Thyroid gland (tissue), 4 donors: Measurements from ENCODE around the gene CACNB1. TPM values are rescaled to one million over a fixed set of nuclear protein-coding genes. Genes with fewer than 3 reads are reported as not detected.

Experiments used
- DNase-seq, 2 donors: peaks; one replicate each; pipeline ENCODE4 v3.0.0-alpha.2; 2019
- H3K27ac ChIP-seq, 3 donors: fragments of 200-600 bp; sonication (generic); 1 replicate in 2 of 3; 2 replicates in 1 of 3; pipeline ENCODE4 v1.5.1; 2016 to 2019; ENCODE audit warnings: mild to moderate bottlenecking in 1 of 3, moderate library complexity in 1 of 3
- H3K27me3 ChIP-seq: fragments of 200-600 bp; sonication (generic); one replicate; pipeline ENCODE4 v1.5.1; 2019
- H3K36me3 ChIP-seq, 2 donors: fragments of 200-600 bp; sonication (generic); one replicate each; pipeline ENCODE4 v1.5.1; 2016 to 2019
- H3K4me1 ChIP-seq, 2 donors: fragments of 200-600 bp; sonication (generic); one replicate each; pipeline ENCODE4 v1.5.1; 2017 to 2019
- H3K4me3 ChIP-seq, 3 donors: fragments of 200-600 bp; sonication (generic); replicated peaks in 1 of 3; 1 replicate in 2 of 3; 2 replicates in 1 of 3; pipeline ENCODE4 v1.5.1; 2016; ENCODE audit warnings: mild to moderate bottlenecking in 1 of 3
- H3K9me3 ChIP-seq: fragments of 200-600 bp; sonication (generic); one replicate; pipeline ENCODE4 v1.5.1; 2017
- CTCF ChIP-seq, 6 experiments: fragments of 200-600 bp in 3 of 6; fragments of 450-650 bp in 3 of 6; sonication (generic) in 3 of 6; IDR thresholded peaks; one replicate each; pipeline ENCODE4 v1.5.1; 2016 to 2019; ENCODE audit warnings: antibody characterized with exemption in 6 of 6, mild to moderate bottlenecking in 2 of 6, inconsistent platforms in 1 of 6, moderate library complexity in 1 of 6
- POLR2A ChIP-seq, 2 donors: fragments of 450-650 bp; IDR thresholded peaks; one replicate each; pipeline ENCODE4 v1.6.1; 2017; ENCODE audit warnings: antibody characterized with exemption in 2 of 2, mild to moderate bottlenecking in 2 of 2, moderate library complexity in 1 of 2
- WGBS, 2 donors: methylation state at CpG; one replicate each; pipeline ENCODE4 v1.1.5; 2017; 5-methylcytosine and 5-hydroxymethylcytosine counted together
- intact Hi-C: fragments of 100-400 bp; cut with DNase I; formaldehyde crosslinking; loops from one replicate; pipeline ENCODE4 v1.15.1; 2023
- total RNA-seq, 4 donors: library from RNA; depleted of rRNA; stranded (reverse); fragments of >200 nt; gene quantifications; one replicate each; pipeline ENCODE4 v1.2.3, GENCODE V29; 2016

CACNB1 gene
- total RNA-seq, 4 donors from 2014 or later = 5.8 to 10.1 (median 7.8) TPM

- peaks cover 18% of the 10 kb centered on the region for H3K27me3 ChIP-seq
- H3K4me3 ChIP-seq = no peak overlapping the region
- no peaks in the 10 kb centered on the region for H3K9me3 ChIP-seq
- H3K27ac ChIP-seq = no peak overlapping the region
- 82 to 87% methylated on average over 8 to 9 of the region's 9 CpGs for WGBS, 2 donors
- no peak for DNase-seq
- no peak for TF ChIP-seq CTCF (IDR thresholded peaks at IDR 0.05)
- TF ChIP-seq POLR2A (IDR thresholded peaks at IDR 0.05) = no peak
- H3K36me3 ChIP-seq = no peaks in the 10 kb centered on the region
- H3K4me1 ChIP-seq = peaks cover 9 to 16% of the 10 kb centered on the region in 2 donors
- intact Hi-C loops = no loop called here
Observed at GRCh38 chr17:39222866-39223834, 25.7 kb upstream of the CACNB1 start.

DNA sequence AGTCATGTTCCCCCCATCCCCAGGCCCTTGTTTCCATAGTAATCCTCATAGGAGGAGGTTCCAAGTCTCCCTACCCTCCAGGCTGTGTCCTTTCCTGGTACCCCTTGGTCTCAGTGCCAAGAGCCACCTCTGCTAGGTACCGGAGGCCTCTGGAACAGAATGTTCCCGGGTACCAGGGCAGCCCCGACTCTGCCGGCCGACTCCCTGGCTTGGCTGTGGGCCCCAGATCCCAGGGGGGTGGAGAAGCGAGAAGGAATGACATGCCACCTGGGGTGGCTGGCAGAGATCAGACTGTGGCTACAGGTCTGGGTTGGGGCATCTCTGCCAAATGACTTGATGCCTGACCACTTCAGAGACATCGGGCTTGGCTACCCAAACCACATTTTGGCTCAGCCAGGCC is 24.7 kb upstream of the CACNB1 start:
- intact Hi-C loops = no loop called here
- no peak for DNase-seq
- peaks cover 9 to 16% of the 10 kb centered on the region in 2 donors for H3K4me1 ChIP-seq
- peaks cover 18% of the 10 kb centered on the region for H3K27me3 ChIP-seq
- no peak for TF ChIP-seq POLR2A (IDR thresholded peaks at IDR 0.05)
- no peak for TF ChIP-seq CTCF (IDR thresholded peaks at IDR 0.05)
- no peaks in the 10 kb centered on the region for H3K9me3 ChIP-seq
- 56 to 92% methylated on average over 2 to 6 of the region's 7 CpGs for WGBS, 2 donors
- H3K27ac ChIP-seq = no peak overlapping the region
- H3K4me3 ChIP-seq = no peak overlapping the region
- H3K36me3 ChIP-seq = no peaks in the 10 kb centered on the region

GRCh38 chr17:39221572-39221971 is 24.1 kb upstream of the CACNB1 start:
- H3K9me3 ChIP-seq = no peaks in the 10 kb centered on the region
- intact Hi-C loops = no loop called here
- no peak overlapping the region for H3K27ac ChIP-seq
- H3K36me3 ChIP-seq = no peaks in the 10 kb centered on the region
- H3K4me1 ChIP-seq = peaks cover 9 to 16% of the 10 kb centered on the region in 2 donors
- H3K4me3 ChIP-seq = no peak overlapping the region
- WGBS, 2 donors = 94 to 100% methylated on average over 6 of the region's 6 CpGs
- peaks cover 17% of the 10 kb centered on the region for H3K27me3 ChIP-seq
- no peak for TF ChIP-seq POLR2A (IDR thresholded peaks at IDR 0.05)
- DNase-seq = no peak

DNA sequence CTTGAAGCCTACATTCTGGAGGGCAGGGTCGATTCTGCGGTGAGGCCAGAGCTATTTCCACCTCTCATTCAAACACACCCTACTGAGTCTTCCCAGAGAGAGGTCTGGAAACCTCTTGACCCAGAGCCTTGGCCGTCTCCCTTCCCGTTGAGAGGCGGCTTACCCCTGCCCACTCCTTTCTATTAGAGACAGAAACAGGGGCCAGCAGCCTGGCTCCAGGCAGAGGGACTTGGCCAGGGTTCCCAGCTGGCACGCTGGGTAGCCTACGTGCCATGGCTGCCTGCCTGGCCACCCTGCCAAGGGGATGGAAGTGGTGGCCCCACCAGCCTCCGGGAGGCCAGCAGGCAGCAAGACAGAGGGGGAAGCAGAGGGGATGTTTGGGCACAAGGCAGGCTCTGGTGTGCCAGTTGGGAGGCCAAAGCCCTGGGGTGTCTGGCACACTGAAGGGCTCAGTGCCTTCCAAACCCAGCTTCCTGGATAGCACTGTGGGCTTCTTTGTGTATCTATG is 22.2 kb upstream of the CACNB1 start:
- no peak for TF ChIP-seq POLR2A (IDR thresholded peaks at IDR 0.05)
- no peak for TF ChIP-seq CTCF (IDR thresholded peaks at IDR 0.05)
- no peaks in the 10 kb centered on the region for H3K27me3 ChIP-seq
- WGBS, 2 donors = 53 to 56% methylated on average over 4 to 5 of the region's 8 CpGs
- intact Hi-C loops = no loop called here
- no peaks in the 10 kb centered on the region for H3K9me3 ChIP-seq
- peaks cover 0 to 2% of the 10 kb centered on the region in 2 donors for H3K4me1 ChIP-seq
- H3K36me3 ChIP-seq = no peaks in the 10 kb centered on the region
- no peak overlapping the region for H3K27ac ChIP-seq
- no peak overlapping the region for H3K4me3 ChIP-seq
- no peak for DNase-seq

DNA sequence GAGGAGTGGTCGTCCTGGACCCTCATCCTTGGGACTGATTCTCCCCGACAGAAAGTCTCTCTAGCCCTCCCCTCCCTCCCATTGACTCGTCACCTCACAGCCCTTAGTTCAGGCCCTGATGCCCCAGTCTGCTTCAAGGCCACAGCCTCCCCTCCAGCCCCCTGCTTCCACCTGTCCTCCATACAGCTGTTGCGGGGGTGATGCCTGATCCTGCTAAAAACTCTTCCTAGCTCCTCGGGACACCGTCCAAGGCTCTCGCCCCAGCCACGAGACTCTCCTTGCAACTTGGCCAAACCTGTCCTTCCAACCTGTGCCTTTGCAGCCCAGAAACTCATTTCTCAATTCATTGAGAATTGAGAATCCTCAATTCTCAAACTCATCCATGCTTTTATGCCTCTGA is 21.4 kb upstream of the CACNB1 start:
- H3K27ac ChIP-seq = no peak overlapping the region
- H3K4me3 ChIP-seq = no peak overlapping the region
- no peaks in the 10 kb centered on the region for H3K9me3 ChIP-seq
- H3K36me3 ChIP-seq = no peaks in the 10 kb centered on the region
- intact Hi-C loops = no loop called here
- no peak for DNase-seq
- 75 to 80% methylated on average over 8 of the region's 8 CpGs for WGBS, 2 donors
- H3K4me1 ChIP-seq = no peaks in the 10 kb centered on the region
- no peaks in the 10 kb centered on the region for H3K27me3 ChIP-seq
- no peak for TF ChIP-seq CTCF (IDR thresholded peaks at IDR 0.05)
- no peak for TF ChIP-seq POLR2A (IDR thresholded peaks at IDR 0.05)
